Nephron progenitor cell (in vitro differentiated cells): Measurements from ENCODE around the gene ADAMTSL3.
A peak's percentile ranks its signal among the peaks of the same experiment; 100 is the strongest.

Experiments used
- DNase-seq: peaks from one replicate; pipeline ENCODE4 v3.0.0; 2021
- H3K27ac Mint-ChIP-seq: 2 replicates; pipeline ENCODE4 v1.8.0; 2021; ENCODE audit warnings: mild to moderate bottlenecking, moderate library complexity, mixed read lengths
- H3K27me3 Mint-ChIP-seq: 2 replicates; pipeline ENCODE4 v1.8.0; 2021; ENCODE audit warnings: mild to moderate bottlenecking, low read depth, mixed read lengths; ENCODE audit not compliant: poor library complexity
- H3K36me3 Mint-ChIP-seq: 2 replicates; pipeline ENCODE4 v1.8.0; 2021; ENCODE audit warnings: low read depth, mixed read lengths
- H3K4me1 Mint-ChIP-seq: 2 replicates; pipeline ENCODE4 v1.8.0; 2021; ENCODE audit warnings: mixed read lengths
- H3K4me3 Mint-ChIP-seq: 2 replicates; pipeline ENCODE4 v1.8.0; 2021; ENCODE audit warnings: mild to moderate bottlenecking, moderate library complexity, mixed read lengths
- H3K9me3 Mint-ChIP-seq: 2 replicates; pipeline ENCODE4 v1.8.0; 2021; ENCODE audit warnings: mild to moderate bottlenecking, moderate library complexity, mixed read lengths
- TF ChIP-seq, protein P1 (sequence below): fragments of 200-600 bp; sonication (generic); IDR thresholded peaks from 2 replicates; pipeline ENCODE4 v1.5.0; 2021; ENCODE audit warnings: antibody characterized with exemption

ADAMTSL3 gene, protein sequence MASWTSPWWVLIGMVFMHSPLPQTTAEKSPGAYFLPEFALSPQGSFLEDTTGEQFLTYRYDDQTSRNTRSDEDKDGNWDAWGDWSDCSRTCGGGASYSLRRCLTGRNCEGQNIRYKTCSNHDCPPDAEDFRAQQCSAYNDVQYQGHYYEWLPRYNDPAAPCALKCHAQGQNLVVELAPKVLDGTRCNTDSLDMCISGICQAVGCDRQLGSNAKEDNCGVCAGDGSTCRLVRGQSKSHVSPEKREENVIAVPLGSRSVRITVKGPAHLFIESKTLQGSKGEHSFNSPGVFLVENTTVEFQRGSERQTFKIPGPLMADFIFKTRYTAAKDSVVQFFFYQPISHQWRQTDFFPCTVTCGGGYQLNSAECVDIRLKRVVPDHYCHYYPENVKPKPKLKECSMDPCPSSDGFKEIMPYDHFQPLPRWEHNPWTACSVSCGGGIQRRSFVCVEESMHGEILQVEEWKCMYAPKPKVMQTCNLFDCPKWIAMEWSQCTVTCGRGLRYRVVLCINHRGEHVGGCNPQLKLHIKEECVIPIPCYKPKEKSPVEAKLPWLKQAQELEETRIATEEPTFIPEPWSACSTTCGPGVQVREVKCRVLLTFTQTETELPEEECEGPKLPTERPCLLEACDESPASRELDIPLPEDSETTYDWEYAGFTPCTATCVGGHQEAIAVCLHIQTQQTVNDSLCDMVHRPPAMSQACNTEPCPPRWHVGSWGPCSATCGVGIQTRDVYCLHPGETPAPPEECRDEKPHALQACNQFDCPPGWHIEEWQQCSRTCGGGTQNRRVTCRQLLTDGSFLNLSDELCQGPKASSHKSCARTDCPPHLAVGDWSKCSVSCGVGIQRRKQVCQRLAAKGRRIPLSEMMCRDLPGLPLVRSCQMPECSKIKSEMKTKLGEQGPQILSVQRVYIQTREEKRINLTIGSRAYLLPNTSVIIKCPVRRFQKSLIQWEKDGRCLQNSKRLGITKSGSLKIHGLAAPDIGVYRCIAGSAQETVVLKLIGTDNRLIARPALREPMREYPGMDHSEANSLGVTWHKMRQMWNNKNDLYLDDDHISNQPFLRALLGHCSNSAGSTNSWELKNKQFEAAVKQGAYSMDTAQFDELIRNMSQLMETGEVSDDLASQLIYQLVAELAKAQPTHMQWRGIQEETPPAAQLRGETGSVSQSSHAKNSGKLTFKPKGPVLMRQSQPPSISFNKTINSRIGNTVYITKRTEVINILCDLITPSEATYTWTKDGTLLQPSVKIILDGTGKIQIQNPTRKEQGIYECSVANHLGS (N-terminal part only)

DNA sequence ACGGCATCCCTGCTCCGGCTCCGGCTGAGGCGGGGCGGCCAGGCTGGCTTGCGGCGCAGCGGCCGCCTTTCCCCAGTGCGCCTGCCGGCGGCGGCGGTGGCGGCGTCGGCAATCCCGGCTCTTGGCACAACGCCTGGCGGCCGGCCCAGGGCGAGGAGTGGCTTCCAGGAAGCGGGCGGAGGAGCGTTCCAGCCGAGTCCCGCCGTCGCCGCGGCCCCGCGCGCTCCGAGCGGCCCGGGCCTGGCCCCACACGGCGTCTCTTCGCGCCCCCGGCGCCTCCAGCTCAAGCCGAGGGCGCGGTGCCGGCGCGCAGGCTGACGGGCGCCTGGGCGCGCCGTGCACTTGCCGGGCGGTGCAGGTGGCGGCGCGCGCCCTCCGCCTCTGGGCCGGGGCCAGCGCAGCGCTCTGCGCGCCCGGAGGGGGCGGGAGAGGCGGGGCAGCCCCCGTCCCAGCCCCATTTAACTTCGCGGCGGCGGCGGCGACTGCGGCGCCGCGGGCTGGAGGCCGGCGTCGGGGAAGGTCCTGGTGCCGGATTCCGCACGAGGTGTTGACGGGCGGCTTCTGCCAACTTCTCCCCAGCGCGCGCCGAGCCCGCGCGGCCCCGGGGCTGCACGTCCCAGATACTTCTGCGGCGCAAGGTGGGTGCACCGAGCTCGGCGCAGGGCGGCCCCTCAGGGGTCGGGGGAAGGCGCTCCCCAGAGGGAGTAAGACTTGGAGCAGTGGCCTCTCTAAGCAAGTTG, at the start of gene ADAMTSL3:
Gene ADAMTSL3, plus strand, starts transcription at position 485 of the 740 bp plus-strand sequence. CDS start 1,639 bp downstream, outside the sequence.
- Mint-ChIP-seq H3K9me3 (peaks cover 7% of the 10 kb centered on the region), H3K4me1 (no peaks in the 10 kb centered on the region), H3K27me3 (peaks cover 91% of the 10 kb centered on the region), H3K36me3 (no peaks in the 10 kb centered on the region), H3K27ac (no peak within 1 kb of the TSS), H3K4me3 (peak within 1 kb of the TSS; percentile 72)
- TF ChIP-seq, protein P1, sequence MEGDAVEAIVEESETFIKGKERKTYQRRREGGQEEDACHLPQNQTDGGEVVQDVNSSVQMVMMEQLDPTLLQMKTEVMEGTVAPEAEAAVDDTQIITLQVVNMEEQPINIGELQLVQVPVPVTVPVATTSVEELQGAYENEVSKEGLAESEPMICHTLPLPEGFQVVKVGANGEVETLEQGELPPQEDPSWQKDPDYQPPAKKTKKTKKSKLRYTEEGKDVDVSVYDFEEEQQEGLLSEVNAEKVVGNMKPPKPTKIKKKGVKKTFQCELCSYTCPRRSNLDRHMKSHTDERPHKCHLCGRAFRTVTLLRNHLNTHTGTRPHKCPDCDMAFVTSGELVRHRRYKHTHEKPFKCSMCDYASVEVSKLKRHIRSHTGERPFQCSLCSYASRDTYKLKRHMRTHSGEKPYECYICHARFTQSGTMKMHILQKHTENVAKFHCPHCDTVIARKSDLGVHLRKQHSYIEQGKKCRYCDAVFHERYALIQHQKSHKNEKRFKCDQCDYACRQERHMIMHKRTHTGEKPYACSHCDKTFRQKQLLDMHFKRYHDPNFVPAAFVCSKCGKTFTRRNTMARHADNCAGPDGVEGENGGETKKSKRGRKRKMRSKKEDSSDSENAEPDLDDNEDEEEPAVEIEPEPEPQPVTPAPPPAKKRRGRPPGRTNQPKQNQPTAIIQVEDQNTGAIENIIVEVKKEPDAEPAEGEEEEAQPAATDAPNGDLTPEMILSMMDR, result no peak
- DNase-seq, result peak; percentile 68

DNA sequence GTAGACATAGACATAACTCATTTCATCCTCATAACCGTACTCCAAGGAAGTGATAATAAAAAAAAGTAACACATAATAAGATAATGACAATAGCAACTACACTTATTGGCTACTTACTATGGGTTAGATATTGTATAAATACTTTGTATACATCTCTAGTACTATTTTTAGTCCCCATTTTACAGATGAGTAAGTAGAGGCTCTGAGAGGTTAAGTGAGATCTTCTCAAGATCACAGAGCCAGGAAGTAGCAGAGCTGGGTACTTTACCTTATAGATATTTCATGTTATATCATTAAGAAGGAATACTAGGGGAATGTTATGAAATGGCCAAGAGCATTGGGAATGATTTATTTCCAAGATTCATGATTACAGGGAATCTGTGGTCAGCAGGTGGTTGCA, 49.4 kb upstream of the ADAMTSL3 start:
- Mint-ChIP-seq H3K27me3 (peaks cover 14% of the 10 kb centered on the region), H3K27ac (no peak overlapping the region), H3K36me3 (peaks cover 23% of the 10 kb centered on the region), H3K4me3 (no peak overlapping the region), H3K4me1 (no peaks in the 10 kb centered on the region), H3K9me3 (peaks cover 25% of the 10 kb centered on the region)
- TF ChIP-seq, protein P1, result no peak
- no peak for DNase-seq

DNA sequence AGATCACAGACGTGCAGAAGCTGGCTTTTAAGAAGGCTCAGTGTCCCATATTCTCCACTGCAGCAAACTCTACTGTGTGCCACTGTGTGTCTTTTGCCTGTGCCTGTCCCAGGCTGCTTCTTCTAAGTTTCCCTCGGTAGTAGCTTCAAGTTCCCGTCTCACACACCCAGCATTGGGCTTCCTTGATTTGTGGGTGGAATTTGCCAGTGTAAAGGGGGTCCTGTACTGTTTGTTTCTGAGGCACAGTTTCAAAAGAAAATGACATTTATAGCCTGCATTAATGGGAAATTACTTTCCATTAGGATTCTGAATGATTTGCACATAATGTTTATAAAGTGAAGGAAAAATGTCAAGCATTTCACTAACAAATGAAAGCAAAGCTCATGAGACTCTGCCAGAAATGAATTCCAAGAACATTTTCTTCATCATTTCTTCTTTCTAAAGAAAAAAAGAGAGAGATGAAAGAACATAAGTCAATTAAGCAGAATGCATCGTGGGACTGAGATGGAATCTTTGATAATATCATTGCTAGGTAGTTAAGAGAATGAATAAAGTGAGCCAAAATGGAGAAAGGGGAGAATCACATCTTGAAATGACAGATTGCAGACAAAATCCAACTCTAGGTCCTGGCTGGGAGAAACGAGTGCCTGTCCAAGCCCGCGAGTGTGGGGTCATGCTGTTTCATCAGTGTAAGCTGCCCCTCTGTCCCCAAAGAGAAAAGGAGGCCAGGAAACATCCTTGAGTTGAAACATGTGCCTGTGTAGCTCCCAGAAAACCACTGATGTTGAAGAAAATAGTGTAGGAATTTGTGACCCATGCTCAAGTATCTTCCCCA, 48.6 kb upstream of the ADAMTSL3 start:
- DNase-seq, result no peak

DNA sequence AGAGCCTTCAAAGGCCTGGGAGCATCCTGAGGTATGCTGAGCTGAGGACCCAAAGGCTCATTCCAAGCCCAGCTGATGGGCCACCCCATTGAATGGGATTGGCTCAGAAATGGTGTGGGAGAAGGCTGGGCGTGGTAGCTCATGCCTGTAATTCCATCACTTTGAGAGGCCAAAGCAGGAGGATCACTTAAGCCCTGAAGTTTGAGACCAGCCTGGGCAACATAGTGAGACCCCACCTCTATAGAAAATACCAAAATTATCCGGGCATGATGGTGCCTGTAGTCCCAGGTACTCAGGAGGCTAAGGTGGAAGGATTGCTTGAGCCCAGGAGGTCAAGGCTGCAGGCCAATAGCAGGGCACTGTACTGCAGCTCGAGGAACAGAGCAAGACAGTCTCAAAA, 43.8 kb upstream of the ADAMTSL3 start:
- H3K27ac Mint-ChIP-seq, result no peak overlapping the region
- H3K36me3 Mint-ChIP-seq, result no peaks in the 10 kb centered on the region
- H3K9me3 Mint-ChIP-seq, result no peaks in the 10 kb centered on the region
- TF ChIP-seq, protein P1, result no peak
- peaks cover 6% of the 10 kb centered on the region for H3K4me1 Mint-ChIP-seq
- H3K27me3 Mint-ChIP-seq, result peaks cover 6% of the 10 kb centered on the region
- DNase-seq, result no peak
- no peak overlapping the region for H3K4me3 Mint-ChIP-seq

More for the DNA sequence above, 48.6 kb upstream of the ADAMTSL3 start:
- H3K9me3 Mint-ChIP-seq, result peaks cover 17% of the 10 kb centered on the region
- no peaks in the 10 kb centered on the region for H3K4me1 Mint-ChIP-seq
- peaks cover 16% of the 10 kb centered on the region for H3K36me3 Mint-ChIP-seq
- no peak overlapping the region for H3K4me3 Mint-ChIP-seq
- TF ChIP-seq, protein P1, result no peak
- peaks cover 14% of the 10 kb centered on the region for H3K27me3 Mint-ChIP-seq
- no peak overlapping the region for H3K27ac Mint-ChIP-seq
